ENCODE data around the gene SEMA6C.
"Not testable (repeated sequence)": the region's sequence is repeated elsewhere in the genome, so short reads cannot be mapped to it uniquely, and the experiment has no call there.

Gene SEMA6C

DNA sequence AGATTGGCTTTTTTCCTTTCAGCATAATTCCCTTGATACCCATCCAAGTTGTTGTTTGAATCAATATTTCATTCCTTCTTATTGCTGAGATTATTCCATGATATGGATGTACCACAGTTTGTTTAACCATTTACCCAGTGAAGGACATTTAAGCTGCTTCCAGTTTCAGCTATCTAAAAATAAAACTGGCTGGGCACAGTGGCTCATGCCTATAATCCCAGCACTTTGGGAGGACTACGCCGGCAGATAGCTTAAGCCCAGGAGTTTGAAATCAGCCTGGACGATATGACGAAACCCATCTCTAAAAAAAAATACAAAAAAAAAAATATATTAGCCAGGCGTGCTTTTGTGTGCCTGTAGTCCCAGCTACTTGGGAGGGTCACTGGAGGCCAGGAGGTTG, 32.6 kb downstream of the SEMA6C start:
- Histone ChIP-seq H3K4me3 (ENCODE audit: low read depth in 1 of 2, low read length in 1 of 2) (no peak overlapping the region), H3K27me3 (no peaks in the 10 kb centered on the region), H3K36me3 (peaks cover 13% of the 10 kb centered on the region), H3K27ac (no peak overlapping the region), H3K4me1 (ENCODE audit: control insufficient read depth in 1 of 2, insufficient read depth in 1 of 2, low read depth in 1 of 2, low read length in 1 of 2) (no peaks in the 10 kb centered on the region), H3K9me3 (no peaks in the 10 kb centered on the region)
- TF ChIP-seq, protein P1, sequence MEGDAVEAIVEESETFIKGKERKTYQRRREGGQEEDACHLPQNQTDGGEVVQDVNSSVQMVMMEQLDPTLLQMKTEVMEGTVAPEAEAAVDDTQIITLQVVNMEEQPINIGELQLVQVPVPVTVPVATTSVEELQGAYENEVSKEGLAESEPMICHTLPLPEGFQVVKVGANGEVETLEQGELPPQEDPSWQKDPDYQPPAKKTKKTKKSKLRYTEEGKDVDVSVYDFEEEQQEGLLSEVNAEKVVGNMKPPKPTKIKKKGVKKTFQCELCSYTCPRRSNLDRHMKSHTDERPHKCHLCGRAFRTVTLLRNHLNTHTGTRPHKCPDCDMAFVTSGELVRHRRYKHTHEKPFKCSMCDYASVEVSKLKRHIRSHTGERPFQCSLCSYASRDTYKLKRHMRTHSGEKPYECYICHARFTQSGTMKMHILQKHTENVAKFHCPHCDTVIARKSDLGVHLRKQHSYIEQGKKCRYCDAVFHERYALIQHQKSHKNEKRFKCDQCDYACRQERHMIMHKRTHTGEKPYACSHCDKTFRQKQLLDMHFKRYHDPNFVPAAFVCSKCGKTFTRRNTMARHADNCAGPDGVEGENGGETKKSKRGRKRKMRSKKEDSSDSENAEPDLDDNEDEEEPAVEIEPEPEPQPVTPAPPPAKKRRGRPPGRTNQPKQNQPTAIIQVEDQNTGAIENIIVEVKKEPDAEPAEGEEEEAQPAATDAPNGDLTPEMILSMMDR (IDR thresholded peaks at IDR 0.05) = no peak

DNA sequence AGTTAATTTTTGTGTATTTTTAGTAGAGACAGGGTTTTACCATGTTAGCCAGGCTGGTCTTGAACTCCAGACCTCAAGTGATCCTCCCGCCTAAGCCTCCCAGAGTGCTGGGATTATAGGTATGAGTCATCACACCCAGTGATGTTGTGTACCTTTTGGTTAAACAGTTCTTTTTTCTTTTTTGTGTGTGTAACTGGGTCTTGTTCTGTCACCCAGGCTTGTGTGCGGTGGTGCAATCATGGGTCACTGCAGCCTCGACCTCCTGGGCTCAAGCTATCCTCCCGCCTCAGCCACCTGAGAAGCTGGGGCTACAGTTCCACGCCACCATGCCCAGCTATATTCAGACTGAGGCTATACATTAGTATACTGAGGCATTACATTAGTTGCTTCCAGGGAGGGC, 38.1 kb downstream of the SEMA6C start:
- Histone ChIP-seq H3K9me3 (no peaks in the 10 kb centered on the region), H3K36me3 (peaks cover 12% of the 10 kb centered on the region), H3K4me1 (ENCODE audit: control insufficient read depth in 1 of 2, insufficient read depth in 1 of 2, low read depth in 1 of 2, low read length in 1 of 2) (no peaks in the 10 kb centered on the region), H3K27ac (no peak overlapping the region), H3K4me3 (ENCODE audit: low read depth in 1 of 2, low read length in 1 of 2) (no peak overlapping the region), H3K27me3 (no peaks in the 10 kb centered on the region)
- TF ChIP-seq, protein P1 (IDR thresholded peaks at IDR 0.05) = no peak

DNA sequence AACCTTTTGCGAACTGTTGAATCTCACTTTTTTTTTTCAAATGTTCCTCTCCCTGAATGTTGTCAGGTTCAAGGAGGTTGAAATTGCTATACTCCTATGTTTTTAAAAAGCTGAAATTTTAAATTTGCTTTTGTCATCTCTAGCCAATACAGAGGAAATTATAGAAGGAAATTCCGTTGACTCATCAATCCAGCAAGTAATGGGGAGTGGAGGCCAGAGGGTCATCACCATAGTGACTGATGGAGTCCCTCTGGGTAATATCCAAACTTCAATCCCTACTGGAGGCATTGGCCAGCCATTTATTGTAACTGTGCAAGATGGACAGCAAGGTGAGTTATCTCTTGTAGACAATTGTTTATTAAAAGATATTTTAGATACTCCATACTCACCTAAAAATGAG, 39.5 kb downstream of the SEMA6C start:
- Histone ChIP-seq H3K27ac (no peak overlapping the region), H3K4me1 (ENCODE audit: control insufficient read depth in 1 of 2, insufficient read depth in 1 of 2, low read depth in 1 of 2, low read length in 1 of 2) (no peaks in the 10 kb centered on the region), H3K4me3 (ENCODE audit: low read depth in 1 of 2, low read length in 1 of 2) (no peak overlapping the region), H3K36me3 (peaks cover 16% of the 10 kb centered on the region), H3K9me3 (no peaks in the 10 kb centered on the region), H3K27me3 (no peaks in the 10 kb centered on the region)
- TF ChIP-seq, protein P1 (IDR thresholded peaks at IDR 0.05) = no peak

DNA sequence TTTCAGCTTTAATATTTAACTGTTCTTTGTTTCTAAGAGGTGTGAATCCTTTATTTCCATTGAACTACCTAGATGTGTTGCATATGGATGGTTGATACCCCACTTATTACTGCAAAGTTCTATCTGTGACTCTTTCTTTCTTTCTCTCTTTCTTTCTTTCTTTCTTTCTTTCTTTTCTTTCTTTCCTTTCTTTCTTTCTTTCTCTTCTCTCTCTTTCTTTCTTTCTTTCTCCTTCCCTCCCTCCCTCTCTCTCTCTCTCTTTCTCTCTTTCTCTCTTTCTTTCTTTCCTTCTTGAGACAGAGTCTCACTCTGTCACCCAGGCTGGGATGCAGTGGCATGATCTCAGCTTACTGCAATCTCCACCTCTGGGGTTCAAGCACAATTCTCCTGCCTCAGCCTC, 41.8 kb downstream of the SEMA6C start:
- Histone ChIP-seq H3K9me3 (no peaks in the 10 kb centered on the region), H3K36me3 (peaks cover 16% of the 10 kb centered on the region), H3K27ac (no peak overlapping the region), H3K4me3 (ENCODE audit: low read depth in 1 of 2, low read length in 1 of 2) (no peak overlapping the region), H3K4me1 (ENCODE audit: control insufficient read depth in 1 of 2, insufficient read depth in 1 of 2, low read depth in 1 of 2, low read length in 1 of 2) (no peaks in the 10 kb centered on the region), H3K27me3 (no peaks in the 10 kb centered on the region)
- TF ChIP-seq, protein P1 (IDR thresholded peaks at IDR 0.05) = no peak

DNA sequence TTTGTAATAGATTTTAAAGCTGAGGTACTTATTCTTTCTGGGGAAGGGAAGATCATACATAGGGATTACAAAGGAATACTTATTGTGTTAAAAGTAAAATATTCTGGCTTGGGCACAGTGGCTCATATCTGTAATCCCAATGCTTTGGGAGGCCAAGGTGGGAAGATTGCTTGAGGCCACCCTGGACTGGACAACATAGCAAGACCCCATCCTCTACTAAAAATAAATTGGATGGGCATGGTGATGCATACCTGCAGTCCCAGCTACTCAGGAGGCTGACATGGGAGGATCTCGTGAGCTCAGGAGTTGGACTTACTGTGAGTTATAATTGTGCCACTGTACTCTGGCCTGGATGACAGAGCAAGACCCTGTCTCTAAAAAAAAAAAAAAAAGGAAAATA, 48.3 kb downstream of the SEMA6C start:
- no peak overlapping the region for H3K4me3 ChIP-seq (ENCODE audit: low read depth in 1 of 2, low read length in 1 of 2)
- no peaks in the 10 kb centered on the region for H3K4me1 ChIP-seq (ENCODE audit: control insufficient read depth in 1 of 2, insufficient read depth in 1 of 2, low read depth in 1 of 2, low read length in 1 of 2)
- H3K27ac ChIP-seq = no peak overlapping the region
- no peaks in the 10 kb centered on the region for H3K9me3 ChIP-seq
- TF ChIP-seq, protein P1 (IDR thresholded peaks at IDR 0.05) = no peak
- peaks cover 11% of the 10 kb centered on the region for H3K36me3 ChIP-seq
- H3K27me3 ChIP-seq = no peaks in the 10 kb centered on the region

DNA sequence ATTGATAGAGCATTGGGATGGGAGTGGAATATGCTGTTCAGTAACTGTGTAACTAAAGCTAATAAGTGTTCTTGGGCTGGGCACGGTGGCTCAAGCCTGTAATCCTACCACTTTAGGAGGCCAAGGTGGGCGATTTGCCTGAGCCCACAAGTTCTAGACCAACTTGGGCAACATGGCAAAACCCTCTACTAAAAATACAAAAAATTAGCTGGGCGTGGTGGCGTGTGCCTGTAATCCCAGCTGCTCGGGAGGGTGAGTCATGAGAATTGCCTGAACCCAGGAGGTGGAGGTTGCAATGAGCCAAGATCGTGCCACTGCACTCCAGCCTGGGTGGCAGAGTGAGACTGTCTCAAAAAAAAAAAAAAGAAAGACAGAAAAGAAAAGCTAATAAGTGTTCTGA, 49.0 kb downstream of the SEMA6C start:
- H3K36me3 ChIP-seq; H3K4me1 ChIP-seq (ENCODE audit: control insufficient read depth in 1 of 2, insufficient read depth in 1 of 2, low read depth in 1 of 2, low read length in 1 of 2); H3K27ac ChIP-seq; H3K27me3 ChIP-seq; H3K4me3 ChIP-seq (ENCODE audit: low read depth in 1 of 2, low read length in 1 of 2); H3K9me3 ChIP-seq: not testable (repeated sequence)
